ENCODE data around the gene ADAM33. TPM values are rescaled to one million over a fixed set of nuclear protein-coding genes. Genes with fewer than 3 reads are reported as not detected.
A peak's percentile ranks its signal among the peaks of the same experiment; 100 is the strongest.

Gene ADAM33
- total and polyA plus RNA-seq, 2 of the 13 experiments (the other 11 are each of a cell fraction or from before 2014, with no cell fraction given) = not detected

DNA sequence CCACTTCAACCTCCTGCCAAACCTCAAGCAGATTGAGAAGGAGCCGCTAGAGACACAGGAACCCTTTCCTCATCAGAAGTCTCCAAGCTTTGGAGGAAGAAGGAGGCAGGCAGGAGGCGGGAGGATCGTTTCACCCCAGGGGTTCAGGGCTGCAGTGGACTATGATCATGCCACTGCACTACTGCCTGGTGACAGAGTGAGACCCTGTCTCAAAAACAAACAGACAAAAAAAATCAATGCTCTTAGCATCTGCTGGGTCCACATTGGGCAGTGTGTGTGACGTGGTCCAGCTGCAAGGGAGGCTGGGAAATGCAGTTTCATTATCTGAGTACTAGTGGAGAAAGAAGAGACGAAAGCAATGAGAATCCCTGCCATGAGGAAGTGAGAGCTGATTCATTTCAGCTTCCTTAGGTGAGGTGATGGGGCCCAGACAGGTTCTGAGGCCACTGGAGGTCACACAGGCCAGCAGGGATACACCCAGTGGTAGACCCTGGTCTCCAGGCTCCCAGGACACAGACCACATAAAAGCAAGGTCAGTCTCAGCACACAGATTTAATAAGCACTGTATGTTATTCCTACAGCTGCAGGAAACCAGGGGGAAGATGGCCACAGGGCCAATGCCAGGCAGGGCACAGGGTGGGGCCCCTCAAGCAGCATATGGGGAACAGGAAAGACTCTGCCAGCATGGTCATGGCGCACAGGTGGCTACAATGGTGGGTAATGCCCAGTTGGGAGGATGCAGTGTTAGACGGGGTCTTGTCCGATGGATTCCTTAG, 22.9 kb downstream of the ADAM33 start (continued):
- TF ChIP-seq, protein P1, sequence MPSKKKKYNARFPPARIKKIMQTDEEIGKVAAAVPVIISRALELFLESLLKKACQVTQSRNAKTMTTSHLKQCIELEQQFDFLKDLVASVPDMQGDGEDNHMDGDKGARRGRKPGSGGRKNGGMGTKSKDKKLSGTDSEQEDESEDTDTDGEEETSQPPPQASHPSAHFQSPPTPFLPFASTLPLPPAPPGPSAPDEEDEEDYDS (CRISPR knock-in tag; IDR thresholded peaks at IDR 0.05) = peak; percentile 80
- TF ChIP-seq, protein P2, sequence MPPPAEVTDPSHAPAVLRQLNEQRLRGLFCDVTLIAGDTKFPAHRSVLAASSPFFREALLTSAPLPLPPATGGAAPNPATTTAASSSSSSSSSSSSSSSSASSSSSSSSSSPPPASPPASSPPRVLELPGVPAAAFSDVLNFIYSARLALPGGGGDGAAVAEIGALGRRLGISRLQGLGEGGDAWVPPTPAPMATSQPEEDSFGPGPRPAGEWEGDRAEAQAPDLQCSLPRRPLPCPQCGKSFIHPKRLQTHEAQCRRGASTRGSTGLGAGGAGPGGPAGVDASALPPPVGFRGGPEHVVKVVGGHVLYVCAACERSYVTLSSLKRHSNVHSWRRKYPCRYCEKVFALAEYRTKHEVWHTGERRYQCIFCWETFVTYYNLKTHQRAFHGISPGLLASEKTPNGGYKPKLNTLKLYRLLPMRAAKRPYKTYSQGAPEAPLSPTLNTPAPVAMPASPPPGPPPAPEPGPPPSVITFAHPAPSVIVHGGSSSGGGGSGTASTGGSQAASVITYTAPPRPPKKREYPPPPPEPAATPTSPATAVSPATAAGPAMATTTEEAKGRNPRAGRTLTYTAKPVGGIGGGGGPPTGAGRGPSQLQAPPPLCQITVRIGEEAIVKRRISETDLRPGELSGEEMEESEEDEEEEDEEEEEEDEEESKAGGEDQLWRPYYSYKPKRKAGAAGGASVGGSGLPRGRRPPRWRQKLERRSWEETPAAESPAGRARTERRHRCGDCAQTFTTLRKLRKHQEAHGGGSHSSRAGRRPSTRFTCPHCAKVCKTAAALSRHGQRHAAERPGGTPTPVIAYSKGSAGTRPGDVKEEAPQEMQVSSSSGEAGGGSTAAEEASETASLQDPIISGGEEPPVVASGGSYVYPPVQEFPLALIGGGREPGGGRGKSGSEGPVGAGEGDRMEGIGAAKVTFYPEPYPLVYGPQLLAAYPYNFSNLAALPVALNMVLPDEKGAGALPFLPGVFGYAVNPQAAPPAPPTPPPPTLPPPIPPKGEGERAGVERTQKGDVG (CRISPR knock-in tag; IDR thresholded peaks at IDR 0.05; ENCODE audit: borderline replicate concordance) = peak; percentile 41; the same call in 1 of the 2 replicates
- TF ChIP-seq ZNF556 (CRISPR knock-in tag; IDR thresholded peaks at IDR 0.05; ENCODE audit: borderline replicate concordance) = peak; percentile 94; the same call in 1 of the 2 replicates
- TF ChIP-seq KDM5B (CRISPR knock-in tag; IDR thresholded peaks at IDR 0.05; ENCODE audit: borderline replicate concordance) = peak; percentile 69
- TF ChIP-seq ZNF496 (CRISPR knock-in tag; IDR thresholded peaks at IDR 0.05; ENCODE audit: insufficient replicate concordance) = no peak
- TF ChIP-seq CHD2 (IDR thresholded peaks at IDR 0.05; ENCODE audit: low read depth, low read length) = no peak
- TF ChIP-seq KAT2B (IDR thresholded peaks at IDR 0.05; ENCODE audit: borderline replicate concordance, low read depth, low read length) = peak; percentile 48; the same call in 1 of the 2 replicates
- TF ChIP-seq, protein P3, sequence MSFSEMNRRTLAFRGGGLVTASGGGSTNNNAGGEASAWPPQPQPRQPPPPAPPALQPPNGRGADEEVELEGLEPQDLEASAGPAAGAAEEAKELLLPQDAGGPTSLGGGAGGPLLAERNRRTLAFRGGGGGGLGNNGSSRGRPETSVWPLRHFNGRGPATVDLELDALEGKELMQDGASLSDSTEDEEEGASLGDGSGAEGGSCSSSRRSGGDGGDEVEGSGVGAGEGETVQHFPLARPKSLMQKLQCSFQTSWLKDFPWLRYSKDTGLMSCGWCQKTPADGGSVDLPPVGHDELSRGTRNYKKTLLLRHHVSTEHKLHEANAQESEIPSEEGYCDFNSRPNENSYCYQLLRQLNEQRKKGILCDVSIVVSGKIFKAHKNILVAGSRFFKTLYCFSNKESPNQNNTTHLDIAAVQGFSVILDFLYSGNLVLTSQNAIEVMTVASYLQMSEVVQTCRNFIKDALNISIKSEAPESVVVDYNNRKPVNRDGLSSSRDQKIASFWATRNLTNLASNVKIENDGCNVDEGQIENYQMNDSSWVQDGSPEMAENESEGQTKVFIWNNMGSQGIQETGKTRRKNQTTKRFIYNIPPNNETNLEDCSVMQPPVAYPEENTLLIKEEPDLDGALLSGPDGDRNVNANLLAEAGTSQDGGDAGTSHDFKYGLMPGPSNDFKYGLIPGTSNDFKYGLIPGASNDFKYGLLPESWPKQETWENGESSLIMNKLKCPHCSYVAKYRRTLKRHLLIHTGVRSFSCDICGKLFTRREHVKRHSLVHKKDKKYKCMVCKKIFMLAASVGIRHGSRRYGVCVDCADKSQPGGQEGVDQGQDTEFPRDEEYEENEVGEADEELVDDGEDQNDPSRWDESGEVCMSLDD (CRISPR knock-in tag; IDR thresholded peaks at IDR 0.05; ENCODE audit: borderline replicate concordance) = peak; percentile 93
- TF ChIP-seq, protein P4, sequence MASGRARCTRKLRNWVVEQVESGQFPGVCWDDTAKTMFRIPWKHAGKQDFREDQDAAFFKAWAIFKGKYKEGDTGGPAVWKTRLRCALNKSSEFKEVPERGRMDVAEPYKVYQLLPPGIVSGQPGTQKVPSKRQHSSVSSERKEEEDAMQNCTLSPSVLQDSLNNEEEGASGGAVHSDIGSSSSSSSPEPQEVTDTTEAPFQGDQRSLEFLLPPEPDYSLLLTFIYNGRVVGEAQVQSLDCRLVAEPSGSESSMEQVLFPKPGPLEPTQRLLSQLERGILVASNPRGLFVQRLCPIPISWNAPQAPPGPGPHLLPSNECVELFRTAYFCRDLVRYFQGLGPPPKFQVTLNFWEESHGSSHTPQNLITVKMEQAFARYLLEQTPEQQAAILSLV (CRISPR knock-in tag; IDR thresholded peaks at IDR 0.05; ENCODE audit: borderline replicate concordance) = peak; percentile 6; the same call in 1 of the 2 replicates
- TF ChIP-seq ZNF547 (CRISPR knock-in tag; IDR thresholded peaks at IDR 0.05) = peak; percentile 66
- no peak for TF ChIP-seq NONO (IDR thresholded peaks at IDR 0.05)
- TF ChIP-seq NONO (CRISPR knock-in tag; conservative IDR thresholded peaks at IDR 0.05) = peak; percentile 85; the same call in 1 of the 2 replicates
- TF ChIP-seq, protein P5, sequence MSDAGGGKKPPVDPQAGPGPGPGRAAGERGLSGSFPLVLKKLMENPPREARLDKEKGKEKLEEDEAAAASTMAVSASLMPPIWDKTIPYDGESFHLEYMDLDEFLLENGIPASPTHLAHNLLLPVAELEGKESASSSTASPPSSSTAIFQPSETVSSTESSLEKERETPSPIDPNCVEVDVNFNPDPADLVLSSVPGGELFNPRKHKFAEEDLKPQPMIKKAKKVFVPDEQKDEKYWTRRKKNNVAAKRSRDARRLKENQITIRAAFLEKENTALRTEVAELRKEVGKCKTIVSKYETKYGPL (CRISPR knock-in tag; IDR thresholded peaks at IDR 0.05) = no peak
- no peak for TF ChIP-seq SRF (IDR thresholded peaks at IDR 0.05; ENCODE audit: low read depth, low read length)
- TF ChIP-seq, protein P6, sequence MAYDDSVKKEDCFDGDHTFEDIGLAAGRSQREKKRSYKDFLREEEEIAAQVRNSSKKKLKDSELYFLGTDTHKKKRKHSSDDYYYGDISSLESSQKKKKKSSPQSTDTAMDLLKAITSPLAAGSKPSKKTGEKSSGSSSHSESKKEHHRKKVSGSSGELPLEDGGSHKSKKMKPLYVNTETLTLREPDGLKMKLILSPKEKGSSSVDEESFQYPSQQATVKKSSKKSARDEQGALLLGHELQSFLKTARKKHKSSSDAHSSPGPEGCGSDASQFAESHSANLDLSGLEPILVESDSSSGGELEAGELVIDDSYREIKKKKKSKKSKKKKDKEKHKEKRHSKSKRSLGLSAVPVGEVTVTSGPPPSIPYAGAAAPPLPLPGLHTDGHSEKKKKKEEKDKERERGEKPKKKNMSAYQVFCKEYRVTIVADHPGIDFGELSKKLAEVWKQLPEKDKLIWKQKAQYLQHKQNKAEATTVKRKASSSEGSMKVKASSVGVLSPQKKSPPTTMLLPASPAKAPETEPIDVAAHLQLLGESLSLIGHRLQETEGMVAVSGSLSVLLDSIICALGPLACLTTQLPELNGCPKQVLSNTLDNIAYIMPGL (CRISPR knock-in tag; IDR thresholded peaks at IDR 0.05; ENCODE audit: borderline replicate concordance in 1 of 2, low read depth in 1 of 2) = peak in 1 of 2 experiments; percentile 38; a peak in 1 of 4 replicates
- TF ChIP-seq MEIS1 (CRISPR knock-in tag; IDR thresholded peaks at IDR 0.05; ENCODE audit: borderline replicate concordance) = peak; percentile 82; the same call in 1 of the 2 replicates
- TF ChIP-seq HOXA3 (CRISPR knock-in tag; IDR thresholded peaks at IDR 0.05) = peak; percentile 82
